ENCODE data around the gene ELOVL6. TPM values are rescaled to one million over a fixed set of nuclear protein-coding genes. Genes with fewer than 3 reads are reported as not detected.

ELOVL6 gene
- total RNA-seq, 4 donors from 2014 or later, result 5.5 to 12.9 (median 9.7) TPM; not detected in 1

DNA sequence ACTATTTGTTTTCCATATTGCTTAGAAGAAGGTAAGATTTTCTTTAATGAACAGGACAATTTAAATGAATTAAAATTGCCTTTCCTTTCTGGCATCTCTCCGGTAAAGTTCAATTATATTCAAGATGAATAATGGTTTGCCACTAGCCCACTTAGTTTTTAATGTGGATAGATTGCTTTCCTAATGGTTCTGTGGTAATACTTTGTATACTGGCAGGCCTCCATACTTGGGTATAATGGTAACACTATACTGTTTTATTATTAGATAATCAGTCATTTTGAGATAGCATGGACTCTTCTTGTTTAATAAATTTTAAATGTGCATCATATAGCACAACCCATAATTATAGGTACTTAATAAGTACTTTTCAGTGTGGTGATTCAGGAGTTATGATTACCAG, 89.5 kb downstream of the ELOVL6 start:
- Histone ChIP-seq H3K27ac (no peak overlapping the region), H3K9me3 (no peaks in the 10 kb centered on the region), H3K4me1 (no peaks in the 10 kb centered on the region), H3K36me3 (no peaks in the 10 kb centered on the region), H3K4me3 (no peak overlapping the region), H3K27me3 (no peaks in the 10 kb centered on the region)
- intact Hi-C loops (cut with DNase I; ENCODE audit: low total_unique reads), result no loop called here
- DNase-seq, result no peak
- no peak for TF ChIP-seq POLR2A (IDR thresholded peaks at IDR 0.05)
- TF ChIP-seq CTCF (IDR thresholded peaks at IDR 0.05), result no peak

- Histone ChIP-seq H3K4me1 (no peaks in the 10 kb centered on the region), H3K9me3 (no peaks in the 10 kb centered on the region), H3K36me3 (no peaks in the 10 kb centered on the region), H3K27ac (no peak overlapping the region), H3K27me3 (no peaks in the 10 kb centered on the region), H3K4me3 (no peak overlapping the region)
- DNase-seq, result no peak
- intact Hi-C loops (cut with DNase I; ENCODE audit: low total_unique reads), result no loop called here
- TF ChIP-seq CTCF (IDR thresholded peaks at IDR 0.05) (no peak), POLR2A (IDR thresholded peaks at IDR 0.05) (no peak)
These were observed 90.0 kb downstream of the ELOVL6 start for GRCh38 chr4:110108422-110108821.

DNA sequence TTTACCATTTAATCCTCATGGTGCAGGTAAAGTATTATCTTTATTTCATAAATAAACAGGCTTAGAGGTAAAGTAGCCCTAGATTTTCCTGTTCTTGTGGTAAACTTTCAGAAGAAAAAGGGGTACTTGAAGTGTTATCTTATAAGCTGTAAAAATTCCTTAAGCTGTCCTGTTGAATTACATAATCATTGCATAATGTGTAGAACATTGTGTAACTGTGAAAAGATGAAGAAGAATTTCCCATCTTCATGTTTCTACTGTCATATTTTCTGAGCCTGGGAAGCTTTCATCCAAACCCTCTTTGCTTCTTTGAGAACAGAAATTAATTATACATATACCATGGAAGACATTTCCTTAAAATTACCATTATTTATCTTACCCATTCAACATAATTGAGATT, 90.5 kb downstream of the ELOVL6 start:
- Histone ChIP-seq H3K36me3 (no peaks in the 10 kb centered on the region), H3K4me3 (no peak overlapping the region), H3K27me3 (no peaks in the 10 kb centered on the region), H3K9me3 (no peaks in the 10 kb centered on the region), H3K27ac (no peak overlapping the region), H3K4me1 (no peaks in the 10 kb centered on the region)
- TF ChIP-seq POLR2A (IDR thresholded peaks at IDR 0.05) (no peak), CTCF (IDR thresholded peaks at IDR 0.05) (no peak)
- no peak for DNase-seq
- intact Hi-C loops (cut with DNase I; ENCODE audit: low total_unique reads), result no loop called here

- TF ChIP-seq CTCF (IDR thresholded peaks at IDR 0.05), result no peak
- no peak for TF ChIP-seq POLR2A (IDR thresholded peaks at IDR 0.05)
- H3K36me3 ChIP-seq, result no peaks in the 10 kb centered on the region
- no peaks in the 10 kb centered on the region for H3K4me1 ChIP-seq
- intact Hi-C loops (cut with DNase I; ENCODE audit: low total_unique reads), result no loop called here
- no peak for DNase-seq
- H3K27me3 ChIP-seq, result no peaks in the 10 kb centered on the region
- H3K9me3 ChIP-seq, result no peaks in the 10 kb centered on the region
- H3K4me3 ChIP-seq, result no peak overlapping the region
- no peak overlapping the region for H3K27ac ChIP-seq
These were observed 91.5 kb downstream of the ELOVL6 start for GRCh38 chr4:110106931-110107296.

DNA sequence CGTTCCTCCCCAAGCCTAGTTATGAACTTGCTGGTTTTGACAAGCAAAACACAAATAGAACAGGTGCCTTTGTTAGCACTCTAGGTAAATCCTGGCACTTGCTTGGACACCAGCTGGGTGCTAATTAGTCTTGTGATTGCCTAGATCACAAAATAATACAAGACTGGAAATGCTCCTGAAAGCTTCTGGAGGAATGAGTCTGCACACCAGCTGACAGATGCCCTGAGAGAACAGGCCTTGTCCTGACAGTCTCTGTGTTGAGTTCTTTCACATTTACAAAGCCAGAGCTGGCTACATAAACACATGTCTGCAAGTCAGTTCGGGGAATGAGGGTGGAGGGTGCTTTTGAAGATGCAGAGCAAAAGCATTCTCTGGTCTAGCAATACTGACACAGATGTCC, 93.8 kb downstream of the ELOVL6 start:
- Histone ChIP-seq H3K4me3 (no peak overlapping the region), H3K9me3 (no peaks in the 10 kb centered on the region), H3K27me3 (no peaks in the 10 kb centered on the region), H3K36me3 (no peaks in the 10 kb centered on the region), H3K4me1 (no peaks in the 10 kb centered on the region), H3K27ac (no peak overlapping the region)
- intact Hi-C loops (cut with DNase I; ENCODE audit: low total_unique reads), result no loop called here
- TF ChIP-seq CTCF (IDR thresholded peaks at IDR 0.05) (no peak), POLR2A (IDR thresholded peaks at IDR 0.05) (no peak)
- no peak for DNase-seq
